Measurements from ENCODE around the gene NUDT8.

NUDT8 gene

GRCh38 chr11:67648796-67649613 is 19.3 kb upstream of the NUDT8 start:
- no peak overlapping the region for H3K4me3 ChIP-seq (ENCODE audit: low read length)
- DNase-seq (ENCODE audit: low read depth), result no peak
- TF ChIP-seq CTCF (IDR thresholded peaks at IDR 0.05; ENCODE audit: insufficient read depth, low read depth, low read length, missing control alignments), result no peak

GRCh38 chr11:67648140-67648795 is 18.5 kb upstream of the NUDT8 start:
- no peak overlapping the region for H3K4me3 ChIP-seq (ENCODE audit: low read length)
- TF ChIP-seq CTCF (IDR thresholded peaks at IDR 0.05; ENCODE audit: insufficient read depth, low read depth, low read length, missing control alignments), result no peak
- DNase-seq (ENCODE audit: low read depth), result no peak

- no peak for DNase-seq (ENCODE audit: low read depth)
- no peak overlapping the region for H3K4me3 ChIP-seq (ENCODE audit: low read length)
- TF ChIP-seq CTCF (IDR thresholded peaks at IDR 0.05; ENCODE audit: insufficient read depth, low read depth, low read length, missing control alignments), result no peak
These were observed 17.7 kb upstream of the NUDT8 start for GRCh38 chr11:67647471-67647870.

GRCh38 chr11:67646535-67647336 is 17.0 kb upstream of the NUDT8 start:
- no peak for DNase-seq (ENCODE audit: low read depth)
- TF ChIP-seq CTCF (IDR thresholded peaks at IDR 0.05; ENCODE audit: insufficient read depth, low read depth, low read length, missing control alignments), result no peak

GRCh38 chr11:67645521-67646461 is 16.1 kb upstream of the NUDT8 start:
- DNase-seq (ENCODE audit: low read depth), result no peak
- H3K4me3 ChIP-seq (ENCODE audit: low read length), result no peak overlapping the region
- TF ChIP-seq CTCF (IDR thresholded peaks at IDR 0.05; ENCODE audit: insufficient read depth, low read depth, low read length, missing control alignments), result no peak

More at GRCh38 chr11:67646535-67647336, 17.0 kb upstream of the NUDT8 start:
- no peak overlapping the region for H3K4me3 ChIP-seq (ENCODE audit: low read length)

Data from epithelial cell of esophagus (primary cell).